HEK293T (cell line): ENCODE results near the gene PFKM.
A peak's percentile ranks its signal among the peaks of the same experiment; 100 is the strongest.

ENCODE experiments used
- CTCF ChIA-PET: fragments of 350-600 bp; formaldehyde crosslinking; extraction: SDS; loops from one replicate; lab custom pipeline; 2021; ENCODE audit warnings: antibody characterized with exemption, inconsistent platforms; lab: Yijun Ruan, JAX
- POLR2A ChIA-PET: fragments of 350-600 bp; formaldehyde crosslinking; extraction: SDS; loops from one replicate; lab custom pipeline; 2020; ENCODE audit warnings: antibody characterized with exemption, inconsistent platforms; lab: Yijun Ruan, JAX
- DNase-seq: peaks from one replicate; pipeline ENCODE4 v3.0.0; 2012; ENCODE audit warnings: mixed read lengths; ENCODE audit errors: extremely low spot score
- ARNT ChIP-seq: fragments of 450-650 bp; IDR thresholded peaks from 2 replicates; pipeline ENCODE4 v1.6.1; 2017; ENCODE audit warnings: mild to moderate bottlenecking
- CTBP1 ChIP-seq: fragments of 450-650 bp; IDR thresholded peaks from 2 replicates; pipeline ENCODE4 v1.6.1; 2016; ENCODE audit warnings: borderline replicate concordance
- ELF4 ChIP-seq: fragments of 450-650 bp; IDR thresholded peaks from 2 replicates; pipeline ENCODE4 v1.6.1; 2017; ENCODE audit warnings: antibody characterized with exemption
- FOXK2 ChIP-seq: fragments of 450-650 bp; IDR thresholded peaks from 2 replicates; pipeline ENCODE4 v1.6.1; 2016; ENCODE audit warnings: mild to moderate bottlenecking
- FOXM1 ChIP-seq: fragments of 450-650 bp; IDR thresholded peaks from 2 replicates; pipeline ENCODE4 v1.6.1; 2017; ENCODE audit warnings: mild to moderate bottlenecking, borderline replicate concordance
- HDGF ChIP-seq: fragments of 450-650 bp; IDR thresholded peaks from 2 replicates; pipeline ENCODE4 v1.6.1; 2017; ENCODE audit warnings: antibody characterized with exemption, borderline replicate concordance
- L3MBTL2 ChIP-seq: fragments of 450-650 bp; conservative IDR thresholded peaks from 2 replicates; pipeline ENCODE4 v1.6.1; 2016; ENCODE audit warnings: mild to moderate bottlenecking
- LEF1 ChIP-seq: fragments of 450-650 bp; IDR thresholded peaks from 2 replicates; pipeline ENCODE4 v1.6.1; 2017; ENCODE audit warnings: mild to moderate bottlenecking, borderline replicate concordance
- NFRKB ChIP-seq: fragments of 450-650 bp; IDR thresholded peaks from 2 replicates; pipeline ENCODE4 v1.6.1; 2016; ENCODE audit warnings: mild to moderate bottlenecking, moderate library complexity
- PKNOX1 ChIP-seq: fragments of 450-650 bp; IDR thresholded peaks from 2 replicates; pipeline ENCODE4 v1.6.1; 2016
- SP1 ChIP-seq: fragments of 450-650 bp; IDR thresholded peaks from 2 replicates; pipeline ENCODE4 v1.6.1; 2017
- SUZ12 ChIP-seq: fragments of 450-650 bp; IDR thresholded peaks from 2 replicates; pipeline ENCODE4 v1.6.1; 2016; ENCODE audit warnings: mild to moderate bottlenecking
- TARDBP ChIP-seq: fragments of 450-650 bp; IDR thresholded peaks from 2 replicates; pipeline ENCODE4 v1.6.1; 2016
- ZNF384 ChIP-seq: fragments of 450-650 bp; IDR thresholded peaks from 2 replicates; pipeline ENCODE4 v1.6.1; 2016

PFKM gene

GRCh38 chr12:48189331-48190125, 70.4 kb downstream of the PFKM start:
- TF ChIP-seq FOXM1, result no peak
- TF ChIP-seq SP1, result no peak
- no peak for TF ChIP-seq PKNOX1
- TF ChIP-seq ELF4, result no peak
- TF ChIP-seq HDGF, result no peak
- TF ChIP-seq L3MBTL2, result no peak
- no peak for TF ChIP-seq NFRKB
- no peak for TF ChIP-seq LEF1
- no peak for TF ChIP-seq CTBP1
- no peak for TF ChIP-seq ZNF384
- POLR2A ChIA-PET, result interaction anchor here (1.0 to 1.1 kb wide), 2 partner anchors 8 to 11 kb away, joined by 3 read pairs; no protein-coding TSS in a partner anchor
- CTCF ChIA-PET, result interaction anchor here (0.5 to 1.5 kb wide), 12 partner anchors 8 to 1110 kb away, joined by 3 to 10 read pairs (median 3); partner anchors contain the start of genes AMIGO2, ASB8 and PCED1B
- peak; percentile 62 for DNase-seq

- no peak for DNase-seq
- no peak for TF ChIP-seq NFRKB
- TF ChIP-seq ZNF384, result no peak
- no peak for TF ChIP-seq ELF4
- no peak for TF ChIP-seq CTBP1
- TF ChIP-seq SUZ12, result no peak
- TF ChIP-seq ARNT, result no peak
- TF ChIP-seq SP1, result no peak
- TF ChIP-seq LEF1, result no peak
- no peak for TF ChIP-seq FOXM1
- TF ChIP-seq TARDBP, result no peak
- no peak for TF ChIP-seq L3MBTL2
- ChIA-PET CTCF (no interaction called here), POLR2A (no interaction called here)
Measured at GRCh38 chr12:48191096-48191495, 71.9 kb downstream of the PFKM start.

- TF ChIP-seq FOXK2, result no peak
- no peak for DNase-seq
- POLR2A ChIA-PET, result interaction anchor here (1.4 kb wide), 1 partner anchor 10 kb away, joined by 6 read pairs; no protein-coding TSS in a partner anchor
- CTCF ChIA-PET, result no interaction called here
Measured at GRCh38 chr12:48192861-48193260, 73.7 kb downstream of the PFKM start.

- ChIA-PET CTCF (interaction anchor here (0.6 to 2.2 kb wide), 2 partner anchors 22 to 424 kb away, joined by 3 to 7 read pairs; no protein-coding TSS in a partner anchor), POLR2A (interaction anchor here (1.4 kb wide), 1 partner anchor 11 kb away, joined by 6 read pairs; no protein-coding TSS in a partner anchor)
- TF ChIP-seq TARDBP (no peak), SP1 (no peak), NFRKB (no peak)
- no peak for DNase-seq
Measured at GRCh38 chr12:48193623-48194022, 74.5 kb downstream of the PFKM start.

- POLR2A ChIA-PET, result no interaction called here
- DNase-seq, result no peak
- CTCF ChIA-PET, result interaction anchor here (2.2 kb wide), 1 partner anchor 423 kb away, joined by 7 read pairs; no protein-coding TSS in a partner anchor
- TF ChIP-seq HDGF (no peak), ELF4 (no peak), PKNOX1 (no peak)
Measured at GRCh38 chr12:48194799-48195201, 75.6 kb downstream of the PFKM start.
